ENCODE measurements around the gene ZNF30. TPM values are rescaled to one million over a fixed set of nuclear protein-coding genes. Genes with fewer than 3 reads are reported as not detected.
"Not testable (repeated sequence)": the region's sequence is repeated elsewhere in the genome, so short reads cannot be mapped to it uniquely, and the experiment has no call there.

The ZNF30 gene
- total RNA-seq, 2 experiments from 2014 or later = 4.3 to 5.4 TPM

DNA sequence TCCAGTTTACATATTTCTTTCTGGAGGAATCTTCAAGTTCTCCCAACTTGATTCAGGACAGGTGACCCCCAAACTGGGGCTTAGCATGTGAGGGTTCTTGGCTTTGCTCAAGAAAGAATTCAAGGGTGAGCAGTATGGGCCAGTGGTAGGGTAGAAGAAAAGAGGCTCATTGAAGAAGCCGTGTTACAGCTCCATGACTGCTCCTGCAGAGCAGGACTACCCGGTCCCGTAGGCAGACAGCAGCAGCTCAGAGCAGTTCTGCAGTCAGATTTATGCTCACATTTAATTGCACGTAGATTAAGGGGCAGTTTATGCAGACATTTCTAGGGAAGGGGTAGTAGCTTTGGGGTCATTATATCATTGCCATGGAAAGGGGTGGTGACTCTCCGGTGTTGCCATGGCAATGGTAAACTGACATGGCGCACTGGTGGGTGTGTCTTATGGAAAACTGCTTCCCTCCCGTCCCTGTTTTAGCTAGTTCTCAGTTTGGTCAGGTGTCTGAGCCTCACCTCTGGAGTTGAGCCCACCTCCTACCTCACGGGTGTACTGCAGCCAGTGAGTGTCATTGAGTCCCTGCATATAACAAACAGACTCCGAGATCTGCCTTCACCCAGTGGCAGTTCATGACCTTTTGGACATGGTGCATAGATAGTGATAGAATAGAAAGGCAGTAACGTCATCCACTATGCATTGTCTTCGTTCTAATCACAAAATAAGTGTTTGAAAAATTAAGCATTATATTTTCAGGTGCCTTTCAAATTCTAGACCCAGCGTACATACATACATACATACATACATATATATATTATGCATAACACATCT lies 53.3 kb downstream of the ZNF30 start:
- ChIA-PET POLR2A (interaction anchor here (0.7 kb wide), 1 partner anchor 202 kb away, joined by 3 read pairs; no protein-coding TSS in a partner anchor), CTCF (interaction anchor here (1.1 kb wide), 1 partner anchor 64 kb away, joined by 3 read pairs; no protein-coding TSS in a partner anchor)

DNA sequence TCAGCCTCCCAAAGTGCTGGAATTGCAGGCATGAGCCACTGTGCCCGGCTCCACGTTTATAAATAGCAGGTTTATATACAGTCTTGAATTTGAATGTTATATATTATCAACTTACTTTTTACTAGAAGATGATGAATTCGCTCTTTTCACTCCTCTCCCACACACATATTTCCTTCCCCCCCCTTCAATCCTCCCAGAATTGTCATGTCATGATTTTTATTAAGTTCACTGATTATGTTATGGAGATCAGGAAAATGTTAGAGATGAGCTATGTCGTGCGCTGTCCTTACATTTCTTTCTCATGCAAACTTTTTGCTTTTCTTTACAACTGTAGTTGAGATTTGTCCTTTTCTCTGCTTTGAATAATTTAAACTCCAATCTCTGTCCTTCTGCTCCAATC lies 55.6 kb downstream of the ZNF30 start:
- CTCF ChIA-PET = no interaction called here
- POLR2A ChIA-PET = no interaction called here

DNA sequence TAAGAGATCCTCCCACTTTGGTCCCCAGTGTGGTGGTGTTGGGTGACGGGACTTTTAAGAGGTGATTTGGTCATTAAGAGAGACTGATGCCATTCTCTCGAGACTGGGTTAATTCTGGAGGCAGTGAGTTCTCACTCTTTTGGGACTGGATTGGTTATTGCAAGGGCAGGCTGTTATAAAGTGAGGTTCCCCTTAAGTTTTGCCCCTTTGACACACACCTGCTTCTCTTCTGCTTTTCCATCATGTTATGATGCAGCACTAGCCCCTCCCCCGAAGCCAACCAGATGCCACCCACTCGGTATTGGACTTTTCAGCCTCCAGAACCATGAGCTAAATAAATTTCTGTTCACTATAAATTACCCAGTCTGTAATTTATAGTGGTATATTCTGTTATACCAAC lies 57.1 kb downstream of the ZNF30 start:
- CTCF ChIA-PET = interaction anchor here (0.7 to 1.0 kb wide), 2 partner anchors 11 to 12 kb away, joined by 3 to 4 read pairs; no protein-coding TSS in a partner anchor
- POLR2A ChIA-PET = interaction anchor here (0.7 kb wide), 1 partner anchor 28 kb away, joined by 3 read pairs; no protein-coding TSS in a partner anchor

DNA sequence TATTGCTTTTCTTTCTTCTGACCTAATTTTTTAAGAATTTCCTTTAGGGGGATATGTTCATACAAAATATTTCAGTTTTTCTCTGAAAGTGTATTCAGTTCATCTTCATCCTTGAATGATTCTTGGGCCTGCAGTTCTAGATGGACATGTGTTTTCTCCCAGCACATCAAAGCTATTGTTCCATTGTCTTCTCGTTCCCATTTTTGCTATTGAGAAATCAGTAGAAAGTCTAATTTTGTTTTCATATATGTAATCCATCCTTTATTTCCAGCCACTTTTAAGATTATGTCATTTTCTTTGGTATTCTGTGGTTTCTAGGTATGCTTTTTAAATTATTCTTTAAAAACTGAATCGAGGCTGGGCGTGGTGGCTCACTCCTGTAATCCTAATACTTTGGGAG lies 57.6 kb downstream of the ZNF30 start:
- CTCF ChIA-PET = interaction anchor here (1.0 kb wide), 1 partner anchor 11 kb away, joined by 3 read pairs; no protein-coding TSS in a partner anchor
- POLR2A ChIA-PET = interaction anchor here (0.6 to 0.7 kb wide), 2 partner anchors 28 to 684 kb away, joined by 3 to 4 read pairs; no protein-coding TSS in a partner anchor

DNA sequence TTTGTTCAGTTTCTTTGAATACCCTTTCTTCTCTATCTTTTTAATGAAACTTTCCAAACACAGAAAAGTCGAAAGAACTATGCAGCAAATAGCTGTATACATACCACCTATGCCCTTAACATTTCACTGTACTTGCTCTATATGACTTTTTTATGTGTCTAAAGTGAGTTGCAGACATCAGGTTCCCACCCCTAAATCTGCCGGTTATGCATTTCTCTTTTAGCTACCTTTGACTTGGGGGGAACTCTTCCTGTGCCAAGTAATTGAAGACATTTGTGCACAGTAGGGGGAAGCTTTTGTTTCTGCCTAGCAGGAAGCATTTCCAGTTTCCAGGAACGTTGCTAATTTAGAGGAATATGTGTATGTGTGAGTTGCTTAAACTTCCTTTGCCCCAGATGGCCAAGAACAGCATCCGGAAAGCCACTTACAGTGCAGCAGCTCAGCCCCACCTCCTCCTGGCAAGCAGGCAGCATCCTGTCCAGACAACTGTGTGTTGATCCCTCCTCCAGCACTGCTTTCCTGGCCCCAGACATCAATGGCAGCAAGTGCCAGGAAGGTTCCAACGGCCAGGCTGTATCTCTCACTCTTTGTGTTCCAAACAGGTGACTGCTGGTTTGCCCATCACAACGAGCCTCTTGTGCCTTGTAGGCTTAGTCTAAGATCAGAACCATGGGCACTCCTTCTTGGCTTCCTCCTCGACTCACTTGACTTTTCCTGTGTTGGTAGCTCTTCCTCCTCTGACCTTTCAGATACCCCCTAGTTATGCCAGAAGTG lies 58.7 kb downstream of the ZNF30 start:
- CTCF ChIA-PET = interaction anchor here (0.8 to 1.2 kb wide), 3 partner anchors 9 to 27 kb away, joined by 3 to 5 read pairs (median 3); partner anchors contain the start of gene GRAMD1A
- POLR2A ChIA-PET = interaction anchor here (0.9 kb wide), 1 partner anchor 15 kb away, joined by 4 read pairs; the partner anchor contains the start of gene GRAMD1A

GRCh38 chr19:34988119-34988518 lies 61.4 kb downstream of the ZNF30 start:
- ChIA-PET CTCF (interaction anchor here (0.8 to 1.2 kb wide), 3 partner anchors 12 to 33 kb away, joined by 3 read pairs; partner anchors contain the start of gene GRAMD1A), POLR2A (no interaction called here)

GRCh38 chr19:34989298-34989697 lies 62.6 kb downstream of the ZNF30 start:
- CTCF ChIA-PET = interaction anchor here (0.6 to 1.8 kb wide), 2 partner anchors 16 to 24 kb away, joined by 3 to 4 read pairs; no protein-coding TSS in a partner anchor
- POLR2A ChIA-PET = interaction anchor here (1.3 kb wide), 1 partner anchor 12 kb away, joined by 6 read pairs; no protein-coding TSS in a partner anchor

DNA sequence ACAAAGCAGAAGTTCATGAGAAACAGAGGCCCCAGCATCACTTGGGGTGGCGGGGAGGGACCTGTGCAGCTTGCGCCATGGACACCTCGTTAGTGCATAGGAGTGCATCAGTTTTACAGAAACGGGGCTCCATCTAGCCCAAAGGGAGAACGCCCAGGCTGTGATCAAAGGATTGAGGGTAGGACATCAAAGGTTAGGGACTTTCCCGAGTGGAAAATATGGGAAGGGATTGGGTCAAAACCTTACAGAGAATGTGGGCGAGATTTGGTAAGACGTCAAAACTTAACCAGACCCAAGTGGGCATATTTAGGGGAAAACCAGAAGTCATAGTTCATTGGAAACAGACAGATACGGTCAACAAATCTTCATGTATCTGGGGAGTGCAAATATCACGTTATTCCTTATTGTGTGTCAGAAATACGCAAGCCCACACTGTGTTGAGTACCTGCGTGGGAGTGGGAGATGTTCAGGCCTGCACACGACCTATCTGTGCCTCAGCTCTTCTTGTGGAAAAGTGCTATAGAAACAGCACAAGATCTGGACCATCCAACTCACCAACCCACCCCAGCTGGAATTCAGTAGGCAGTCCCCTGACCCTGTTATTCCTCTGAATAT lies 64.0 kb downstream of the ZNF30 start:
- CTCF ChIA-PET = interaction anchor here (1.3 to 1.8 kb wide), 2 partner anchors 18 to 23 kb away, joined by 4 to 6 read pairs; no protein-coding TSS in a partner anchor
- POLR2A ChIA-PET = interaction anchor here (1.7 kb wide), 1 partner anchor 10 kb away, joined by 11 read pairs; the partner anchor contains the start of gene GRAMD1A

DNA sequence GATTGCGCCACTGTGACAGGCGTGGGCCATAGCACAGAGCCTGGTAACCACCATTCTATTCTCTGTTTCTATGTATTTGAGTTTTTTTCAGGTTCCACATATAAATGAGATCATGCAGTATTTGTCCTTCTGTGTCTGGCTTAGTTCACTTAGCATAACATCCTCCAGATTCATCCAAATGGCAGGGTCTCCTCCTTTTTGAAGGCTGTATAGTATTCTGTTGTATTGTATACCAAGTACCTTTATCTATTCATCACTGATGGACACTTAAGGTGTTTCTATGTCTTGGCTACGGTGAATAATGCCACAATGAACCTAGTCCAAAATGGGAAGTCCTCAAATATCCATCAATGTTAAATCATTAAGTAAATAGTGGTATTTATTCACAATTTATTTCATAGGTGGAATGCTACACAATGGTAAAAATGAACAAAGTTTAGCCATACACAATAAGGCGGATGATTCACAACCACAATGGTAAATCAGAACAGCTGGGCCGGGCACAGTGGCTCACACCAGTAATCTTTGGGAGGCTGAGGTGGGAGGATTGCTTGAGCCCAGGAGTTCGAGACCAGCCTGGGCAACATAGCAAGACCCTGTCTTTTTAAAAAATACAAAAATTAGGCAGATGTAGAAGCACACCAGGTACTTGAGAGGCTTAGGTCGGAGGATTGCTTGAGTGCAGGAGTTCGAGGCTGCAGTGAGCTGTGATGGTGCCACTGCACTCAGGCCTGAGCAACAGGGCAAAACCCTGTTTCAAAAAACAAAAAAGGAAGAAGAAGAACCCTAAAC lies 65.0 kb downstream of the ZNF30 start:
- POLR2A ChIA-PET = interaction anchor here (1.7 kb wide), 1 partner anchor 9 kb away, joined by 11 read pairs; the partner anchor contains the start of gene GRAMD1A
- CTCF ChIA-PET = interaction anchor here (0.9 kb wide), 1 partner anchor 10 kb away, joined by 3 read pairs; no protein-coding TSS in a partner anchor

GRCh38 chr19:34992582-34992981 lies 65.9 kb downstream of the ZNF30 start:
- CTCF ChIA-PET = interaction anchor here (0.9 kb wide), 2 partner anchors 9 to 11 kb away, joined by 3 read pairs; no protein-coding TSS in a partner anchor
- POLR2A ChIA-PET = not testable (repeated sequence)

GRCh38 chr19:34994286-34994642 lies 67.6 kb downstream of the ZNF30 start:
- POLR2A ChIA-PET = no interaction called here
- CTCF ChIA-PET = no interaction called here

Other genes with a start within 250 kb of the ZNF30 start
- gene SCGB2B2, start 249.7 kb upstream of the ZNF30 start, total RNA-seq = under 1 TPM in 1 of 2 experiments, not detected in 1; 0.19 TPM
- gene ZNF302, start 249.2 kb upstream of the ZNF30 start, total RNA-seq = 10 to 100 TPM; 12.1 to 12.3 TPM
- 1 to 10 TPM; 3.6 TPM for gene ZNF181, start 192.7 kb upstream of the ZNF30 start, total RNA-seq
- gene ZNF599, start 153.7 kb upstream of the ZNF30 start, total RNA-seq = 1 to 10 TPM; 3.2 to 4.2 TPM
- 1 to 10 TPM; 4.5 to 5.0 TPM for gene ZNF792, start 37.3 kb downstream of the ZNF30 start, total RNA-seq
- gene GRAMD1A, start 73.4 kb downstream of the ZNF30 start, total RNA-seq = 100 to 1,000 TPM; 183 to 188 TPM
- gene SCN1B, start 103.6 kb downstream of the ZNF30 start, total RNA-seq = 1 to 10 TPM in 1 of 2 experiments, under 1 TPM in 1; 0.99 to 1.3 TPM
- not detected for gene HPN, start 114.8 kb downstream of the ZNF30 start, total RNA-seq
- gene FXYD3, start 188.9 kb downstream of the ZNF30 start, total RNA-seq = not detected
- gene LGI4, start 208.2 kb downstream of the ZNF30 start, total RNA-seq = not detected
- not detected for gene FXYD1, start 211.9 kb downstream of the ZNF30 start, total RNA-seq
- gene FXYD7, start 216.4 kb downstream of the ZNF30 start, total RNA-seq = not detected
- gene FXYD5, start 227.8 kb downstream of the ZNF30 start, total RNA-seq = 100 to 1,000 TPM; 286 to 292 TPM

All from activated CD8-positive, alpha-beta memory T cell treated with anti-CD3 and anti-CD28 coated beads for 36 hours (primary cell).